Activated B cell treated with CpG ODN at 0.5 μM for 24 hours (primary cell): Measurements from ENCODE around the gene ZBTB16. TPM values are rescaled to one million over a fixed set of nuclear protein-coding genes. Genes with fewer than 3 reads are reported as not detected.

Experiments
- ATAC-seq: fragments of 200-7000 bp; cut with Tn5 transposase; one replicate; pipeline ENCODE4 v1.10.0; 2021; ENCODE audit warnings: low read depth, mild to moderate bottlenecking, moderate library complexity
- CTCF ChIA-PET: fragments of 350-600 bp; sonication (Branson Sonifier 250); formaldehyde crosslinking; loops from one replicate; lab custom pipeline; 2021; ENCODE audit warnings: antibody characterized with exemption; lab: Charles Lee
- POLR2A ChIA-PET: fragments of 350-600 bp; sonication (Branson Sonifier 250); formaldehyde crosslinking; loops from one replicate; lab custom pipeline; 2021; ENCODE audit warnings: antibody characterized with exemption; lab: Charles Lee
- DNase-seq: peaks from one replicate; pipeline ENCODE4 v3.0.0; 2022
- H3K27ac Mint-ChIP-seq: one replicate; pipeline ENCODE4 v1.8.0; 2020; ENCODE audit warnings: mixed read lengths
- H3K27me3 Mint-ChIP-seq: one replicate; pipeline ENCODE4 v1.8.0; 2021; ENCODE audit warnings: mixed read lengths
- H3K36me3 Mint-ChIP-seq: one replicate; pipeline ENCODE4 v1.8.0; 2021; ENCODE audit warnings: low read depth, mixed read lengths
- H3K4me1 Mint-ChIP-seq: one replicate; pipeline ENCODE4 v1.8.0; 2021; ENCODE audit warnings: mixed read lengths
- H3K4me3 Mint-ChIP-seq: one replicate; pipeline ENCODE4 v1.8.0; 2020; ENCODE audit warnings: mild to moderate bottlenecking, mixed read lengths
- H3K9me3 Mint-ChIP-seq: one replicate; pipeline ENCODE4 v1.8.0; 2020; ENCODE audit warnings: mixed read lengths
- CTCF ChIP-seq: fragments of 200-600 bp; IDR thresholded peaks from one replicate; pipeline ENCODE4 v1.8.0; 2022; ENCODE audit warnings: antibody characterized with exemption, mild to moderate bottlenecking
- intact Hi-C: fragments of 100-400 bp; cut with micrococcal nuclease; formaldehyde crosslinking; loops from one replicate; pipeline ENCODE4 v1.15.1; 2024
- total RNA-seq: library from RNA; stranded (reverse); gene quantifications from 2 replicates; pipeline ENCODE4 v1.2.3, GENCODE V29; 2022

Gene ZBTB16
- total RNA-seq, 1 donor from 2014 or later = 2.5 TPM

- ChIA-PET POLR2A (no interaction called here), CTCF (interaction anchor here (0.7 kb wide), 1 partner anchor 8 kb away, joined by 3 read pairs; no protein-coding TSS in a partner anchor)
- no peaks in the 10 kb centered on the region for H3K36me3 Mint-ChIP-seq
- no peak for ATAC-seq
- H3K27me3 Mint-ChIP-seq = peaks cover 31% of the 10 kb centered on the region
- H3K27ac Mint-ChIP-seq = no peak overlapping the region
- intact Hi-C loops = no loop called here
- H3K4me3 Mint-ChIP-seq = no peak overlapping the region
- no peaks in the 10 kb centered on the region for H3K4me1 Mint-ChIP-seq
- no peak for DNase-seq
- no peak for TF ChIP-seq CTCF
- H3K9me3 Mint-ChIP-seq = no peaks in the 10 kb centered on the region
Observed at GRCh38 chr11:114269498-114269897, 210.0 kb downstream of the ZBTB16 start.

GRCh38 chr11:114270531-114271270 lies 211.2 kb downstream of the ZBTB16 start:
- H3K36me3 Mint-ChIP-seq = no peaks in the 10 kb centered on the region
- no peak for TF ChIP-seq CTCF
- ChIA-PET POLR2A (no interaction called here), CTCF (no interaction called here)
- intact Hi-C loops = no loop called here
- H3K9me3 Mint-ChIP-seq = no peaks in the 10 kb centered on the region
- ATAC-seq (no peak), DNase-seq (no peak)
- peaks cover 31% of the 10 kb centered on the region for H3K27me3 Mint-ChIP-seq
- no peak overlapping the region for H3K27ac Mint-ChIP-seq
- no peak overlapping the region for H3K4me3 Mint-ChIP-seq
- H3K4me1 Mint-ChIP-seq = no peaks in the 10 kb centered on the region

GRCh38 chr11:114271316-114271715 lies 211.8 kb downstream of the ZBTB16 start:
- intact Hi-C loops = no loop called here
- Mint-ChIP-seq H3K27ac (no peak overlapping the region), H3K4me1 (no peaks in the 10 kb centered on the region), H3K36me3 (no peaks in the 10 kb centered on the region), H3K9me3 (no peaks in the 10 kb centered on the region), H3K27me3 (peaks cover 31% of the 10 kb centered on the region), H3K4me3 (no peak overlapping the region)
- TF ChIP-seq CTCF = no peak
- no peak for DNase-seq
- ChIA-PET POLR2A (no interaction called here), CTCF (no interaction called here)
- ATAC-seq = no peak

GRCh38 chr11:114272311-114272710 lies 212.8 kb downstream of the ZBTB16 start:
- ChIA-PET POLR2A (no interaction called here), CTCF (no interaction called here)
- intact Hi-C loops = no loop called here
- TF ChIP-seq CTCF = no peak
- H3K27me3 Mint-ChIP-seq = peaks cover 31% of the 10 kb centered on the region
- no peak overlapping the region for H3K4me3 Mint-ChIP-seq
- no peak overlapping the region for H3K27ac Mint-ChIP-seq
- no peaks in the 10 kb centered on the region for H3K4me1 Mint-ChIP-seq
- ATAC-seq (no peak), DNase-seq (no peak)
- H3K36me3 Mint-ChIP-seq = no peaks in the 10 kb centered on the region
- H3K9me3 Mint-ChIP-seq = no peaks in the 10 kb centered on the region

GRCh38 chr11:114273071-114273470 lies 213.6 kb downstream of the ZBTB16 start:
- Mint-ChIP-seq H3K4me3 (no peak overlapping the region), H3K36me3 (no peaks in the 10 kb centered on the region), H3K9me3 (no peaks in the 10 kb centered on the region), H3K27me3 (peaks cover 28% of the 10 kb centered on the region), H3K27ac (no peak overlapping the region), H3K4me1 (no peaks in the 10 kb centered on the region)
- CTCF ChIA-PET = no interaction called here
- ATAC-seq (no peak), DNase-seq (no peak)
- POLR2A ChIA-PET = no interaction called here
- no peak for TF ChIP-seq CTCF
- intact Hi-C loops = no loop called here
